ENCODE results near the gene ZBTB6.
A peak's percentile ranks its signal among the peaks of the same experiment; 100 is the strongest.

The ZBTB6 gene

DNA sequence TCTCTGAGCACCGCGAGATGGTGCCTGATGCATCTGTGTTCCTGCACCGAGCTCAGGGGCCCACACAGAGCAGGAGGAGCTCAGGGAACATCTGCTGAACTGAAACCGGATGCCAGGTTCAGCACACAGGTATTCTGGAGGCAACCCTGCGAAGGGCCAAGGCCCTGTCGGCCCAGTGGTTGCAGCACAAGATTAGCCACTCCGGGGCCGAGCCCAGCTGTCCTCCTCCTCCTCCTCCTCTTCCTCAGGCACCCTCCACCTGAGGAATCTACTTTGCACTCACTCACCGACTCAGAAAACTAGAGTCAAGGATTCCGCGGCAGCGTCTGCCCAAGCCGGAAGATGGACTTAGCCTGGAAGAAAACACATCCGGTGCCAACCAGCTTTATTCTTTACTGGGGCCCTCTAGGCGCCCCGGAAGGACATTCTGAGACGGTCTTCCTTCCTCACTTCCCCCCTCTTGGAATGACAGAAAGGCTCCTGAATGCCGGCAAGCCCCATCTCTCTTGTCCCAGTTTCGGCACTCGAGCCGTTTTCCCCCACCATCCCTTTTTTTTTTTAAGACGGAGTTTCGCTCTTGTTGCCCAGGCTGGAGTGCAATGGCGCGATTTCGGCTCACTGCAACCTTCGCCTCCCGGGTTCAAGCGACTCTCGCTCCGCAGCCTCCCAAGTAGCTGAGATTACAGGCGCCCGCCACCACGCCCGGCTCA is at the start of gene ZBTB6:
TSS of gene ZBTB6 (minus strand) at position 360 of the 710 bp plus-strand sequence. CDS start 1,251 bp downstream, outside the sequence.
- DNase-seq (ENCODE audit: insufficient read length, low spot score) = peak; percentile 46
- TF ChIP-seq, protein P1, sequence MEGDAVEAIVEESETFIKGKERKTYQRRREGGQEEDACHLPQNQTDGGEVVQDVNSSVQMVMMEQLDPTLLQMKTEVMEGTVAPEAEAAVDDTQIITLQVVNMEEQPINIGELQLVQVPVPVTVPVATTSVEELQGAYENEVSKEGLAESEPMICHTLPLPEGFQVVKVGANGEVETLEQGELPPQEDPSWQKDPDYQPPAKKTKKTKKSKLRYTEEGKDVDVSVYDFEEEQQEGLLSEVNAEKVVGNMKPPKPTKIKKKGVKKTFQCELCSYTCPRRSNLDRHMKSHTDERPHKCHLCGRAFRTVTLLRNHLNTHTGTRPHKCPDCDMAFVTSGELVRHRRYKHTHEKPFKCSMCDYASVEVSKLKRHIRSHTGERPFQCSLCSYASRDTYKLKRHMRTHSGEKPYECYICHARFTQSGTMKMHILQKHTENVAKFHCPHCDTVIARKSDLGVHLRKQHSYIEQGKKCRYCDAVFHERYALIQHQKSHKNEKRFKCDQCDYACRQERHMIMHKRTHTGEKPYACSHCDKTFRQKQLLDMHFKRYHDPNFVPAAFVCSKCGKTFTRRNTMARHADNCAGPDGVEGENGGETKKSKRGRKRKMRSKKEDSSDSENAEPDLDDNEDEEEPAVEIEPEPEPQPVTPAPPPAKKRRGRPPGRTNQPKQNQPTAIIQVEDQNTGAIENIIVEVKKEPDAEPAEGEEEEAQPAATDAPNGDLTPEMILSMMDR (IDR thresholded peaks at IDR 0.05; ENCODE audit: insufficient read depth, missing control alignments) = no peak
- FAIRE-seq = no peak

DNA sequence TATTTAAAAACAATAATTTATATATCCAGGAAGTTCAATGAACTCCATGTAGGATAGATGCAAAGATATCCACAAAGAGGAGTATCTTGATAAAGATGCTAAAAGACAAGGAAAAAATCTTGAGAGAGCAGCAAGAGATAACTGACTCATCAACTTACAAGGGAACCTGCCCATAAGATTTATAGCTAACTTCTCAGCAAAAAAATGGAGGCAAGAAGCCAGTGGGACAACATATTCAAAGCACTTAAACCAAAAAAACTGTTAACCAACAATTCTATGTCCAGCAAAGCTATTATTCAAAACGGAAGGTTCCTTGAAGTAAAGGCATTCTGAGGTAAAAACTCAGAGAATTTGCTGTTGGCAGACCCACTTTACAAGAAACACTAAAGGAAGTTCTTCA is 48.0 kb upstream of the ZBTB6 start:
- TF ChIP-seq, protein P1 (IDR thresholded peaks at IDR 0.05; ENCODE audit: insufficient read depth, missing control alignments) = no peak
- no peak for FAIRE-seq
- DNase-seq (ENCODE audit: insufficient read length, low spot score) = no peak

DNA sequence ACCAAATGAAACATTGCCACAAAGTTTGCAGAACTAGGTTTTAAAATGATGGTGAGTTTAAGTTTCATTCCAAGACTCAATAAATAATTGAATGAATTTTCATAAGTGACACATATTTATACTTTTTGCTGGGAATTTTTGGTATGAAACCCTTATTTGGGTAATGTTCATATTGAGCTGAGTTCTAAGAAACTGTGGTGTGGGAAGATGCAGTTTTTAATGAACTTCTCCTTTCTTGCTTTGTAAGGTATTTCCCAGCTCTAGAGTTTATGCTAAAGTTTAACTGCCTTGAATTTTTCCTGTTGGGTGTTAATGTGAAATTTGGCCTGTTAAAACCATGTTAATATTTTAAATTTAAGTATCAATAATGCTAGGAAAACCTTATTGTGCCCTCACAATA is 42.8 kb upstream of the ZBTB6 start:
- DNase-seq (ENCODE audit: insufficient read length, low spot score) = no peak
- FAIRE-seq = no peak
- TF ChIP-seq, protein P1 (IDR thresholded peaks at IDR 0.05; ENCODE audit: insufficient read depth, missing control alignments) = no peak

DNA sequence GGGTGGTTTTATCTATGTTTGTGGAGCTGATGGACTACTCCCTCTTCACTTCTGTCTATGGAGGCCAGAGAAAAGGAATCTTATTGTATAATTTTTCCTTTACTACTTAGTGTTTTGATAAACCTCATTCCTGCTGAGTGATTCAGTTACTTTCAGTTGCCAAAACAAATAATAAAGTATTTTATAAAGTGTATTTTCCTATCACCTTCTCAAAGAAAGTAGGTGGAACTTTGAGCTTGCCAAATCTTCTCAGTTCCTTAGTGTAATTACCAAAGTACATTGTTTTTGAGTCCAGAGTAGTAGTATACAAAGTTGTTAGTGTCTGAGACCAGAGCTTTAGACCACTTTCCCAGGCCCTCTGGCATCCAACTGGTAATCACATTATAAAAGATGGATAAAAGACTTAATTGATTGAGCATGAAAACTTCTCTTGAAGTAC is 41.1 kb upstream of the ZBTB6 start:
- TF ChIP-seq, protein P1 (IDR thresholded peaks at IDR 0.05; ENCODE audit: insufficient read depth, missing control alignments) = no peak
- no peak for DNase-seq (ENCODE audit: insufficient read length, low spot score)
- FAIRE-seq = no peak

DNA sequence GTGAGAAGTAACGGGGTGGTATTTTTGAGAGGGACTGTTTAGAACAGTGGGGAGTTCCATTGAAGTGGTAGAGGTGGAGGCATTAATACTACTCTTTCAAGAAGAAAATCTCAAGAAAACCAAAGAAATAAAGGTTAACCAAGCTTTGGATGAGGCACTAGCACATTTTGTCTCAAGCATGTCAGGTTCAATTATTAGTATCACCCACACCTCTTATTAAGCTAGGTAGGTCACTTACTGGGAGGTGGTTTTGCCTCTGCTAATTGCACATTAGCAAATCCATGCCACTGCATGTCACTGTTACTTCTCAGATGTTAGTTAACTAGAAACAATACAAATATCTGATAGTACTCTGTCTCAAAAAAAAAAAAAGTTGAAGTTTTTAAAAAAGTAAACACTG is 37.9 kb upstream of the ZBTB6 start:
- FAIRE-seq (no peak), DNase-seq (ENCODE audit: insufficient read length, low spot score) (no peak)
- TF ChIP-seq, protein P1 (IDR thresholded peaks at IDR 0.05; ENCODE audit: insufficient read depth, missing control alignments) = no peak

DNA sequence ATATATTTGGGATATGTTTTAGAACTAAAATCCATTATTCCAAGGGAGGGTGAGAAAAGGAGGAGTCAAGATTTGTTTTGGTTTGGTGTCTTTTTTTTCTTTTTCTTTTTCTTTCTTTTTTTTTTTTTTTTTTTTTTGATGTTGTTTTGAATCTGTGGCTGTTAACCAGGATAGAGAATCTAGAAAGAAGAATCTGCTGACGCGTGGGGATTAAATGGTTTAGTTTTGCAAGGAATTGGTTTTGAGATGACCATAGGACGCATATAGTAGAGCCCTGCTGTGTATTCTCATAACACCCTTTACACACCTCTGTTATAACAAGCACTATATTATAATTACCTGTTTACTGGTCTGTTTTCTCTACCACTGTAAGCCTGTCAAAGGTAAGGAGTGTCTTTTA is 37.1 kb upstream of the ZBTB6 start:
- no peak for FAIRE-seq
- no peak for DNase-seq (ENCODE audit: insufficient read length, low spot score)
- TF ChIP-seq, protein P1 (IDR thresholded peaks at IDR 0.05; ENCODE audit: insufficient read depth, missing control alignments) = no peak

DNA sequence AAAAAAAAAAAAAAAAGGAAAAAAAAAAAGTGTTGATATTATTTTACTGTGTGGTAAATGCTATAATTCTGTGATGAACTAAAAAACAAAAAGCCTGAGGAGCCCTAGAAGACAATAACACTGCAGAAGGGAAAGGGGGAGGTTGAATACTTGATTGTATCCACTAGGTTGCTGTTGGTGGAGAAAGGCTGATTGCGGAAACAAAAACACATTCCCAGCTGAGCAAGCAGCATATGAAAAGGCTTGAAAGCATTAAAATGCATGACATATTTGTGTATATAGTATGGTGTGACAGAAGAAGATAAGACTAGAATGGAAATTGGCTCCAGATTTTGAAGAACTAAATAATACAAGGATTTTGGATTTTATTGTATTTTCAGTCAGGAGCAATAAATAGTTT is 36.6 kb upstream of the ZBTB6 start:
- no peak for FAIRE-seq
- DNase-seq (ENCODE audit: insufficient read length, low spot score) = no peak
- TF ChIP-seq, protein P1 (IDR thresholded peaks at IDR 0.05; ENCODE audit: insufficient read depth, missing control alignments) = no peak
